SH-SY5Y (cell line): Measurements from ENCODE around the gene LARGE2.

Experiments
- GATA2 ChIP-seq: IDR thresholded peaks from 2 replicates; pipeline ENCODE4 v1.6.1; 2011; ENCODE audit warnings: mild to moderate bottlenecking, low read depth, low read length
- GATA3 ChIP-seq: IDR thresholded peaks from 2 replicates; pipeline ENCODE4 v1.6.1; 2011; ENCODE audit warnings: low read depth, mild to moderate bottlenecking, low read length, moderate library complexity

DNA sequence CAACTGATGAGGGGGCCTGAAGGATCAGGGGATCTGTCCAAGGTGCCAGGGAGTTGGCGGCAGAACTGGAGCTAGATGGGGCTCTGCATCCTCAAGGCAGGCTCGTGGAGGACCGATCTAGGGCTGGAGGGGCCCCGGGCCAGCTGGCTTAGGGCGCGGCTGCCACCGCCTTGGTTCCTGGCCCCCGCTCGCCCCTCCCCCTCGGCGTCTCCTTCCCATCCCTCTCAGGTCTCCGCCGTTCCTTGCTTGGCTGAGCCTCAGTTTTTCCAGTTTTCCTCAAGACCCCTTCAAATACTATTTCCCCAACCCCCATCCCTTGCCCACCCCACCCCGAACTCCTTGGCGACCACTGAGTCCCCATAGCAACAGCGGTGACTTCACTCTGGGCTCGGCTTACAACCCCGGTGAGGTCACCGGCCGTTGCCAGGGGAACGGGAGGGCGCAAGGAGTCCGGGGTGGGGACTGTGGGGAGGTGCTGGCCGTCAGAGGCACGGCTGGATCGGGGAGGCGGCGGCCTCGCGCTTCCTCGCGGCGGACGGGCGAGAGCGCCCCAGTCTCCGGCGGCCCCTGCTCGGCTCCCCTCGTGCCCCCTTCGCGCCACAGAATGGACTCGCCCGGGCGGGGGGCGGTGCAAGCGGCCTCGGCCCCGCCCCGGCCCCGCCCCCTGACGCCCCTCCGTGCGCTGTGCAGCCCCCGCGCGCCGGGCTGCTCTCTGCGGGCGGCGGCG lies 22.8 kb upstream of the LARGE2 start:
- TF ChIP-seq GATA2 (no peak), GATA3 (no peak)
